Activated B cell treated with CpG ODN at 0.5 μM for 24 hours (primary cell): ENCODE data around the gene NUDT4. TPM values are rescaled to one million over a fixed set of nuclear protein-coding genes. Genes with fewer than 3 reads are reported as not detected.

ENCODE experiments used
- ATAC-seq: fragments of 200-7000 bp; cut with Tn5 transposase; one replicate; pipeline ENCODE4 v1.10.0; 2021; ENCODE audit warnings: low read depth, mild to moderate bottlenecking, moderate library complexity
- CTCF ChIA-PET: fragments of 350-600 bp; sonication (Branson Sonifier 250); formaldehyde crosslinking; loops from one replicate; lab custom pipeline; 2021; ENCODE audit warnings: antibody characterized with exemption; lab: Charles Lee
- POLR2A ChIA-PET: fragments of 350-600 bp; sonication (Branson Sonifier 250); formaldehyde crosslinking; loops from one replicate; lab custom pipeline; 2021; ENCODE audit warnings: antibody characterized with exemption; lab: Charles Lee
- DNase-seq: peaks from one replicate; pipeline ENCODE4 v3.0.0; 2022
- H3K27ac Mint-ChIP-seq: one replicate; pipeline ENCODE4 v1.8.0; 2020; ENCODE audit warnings: mixed read lengths
- H3K27me3 Mint-ChIP-seq: one replicate; pipeline ENCODE4 v1.8.0; 2021; ENCODE audit warnings: mixed read lengths
- H3K36me3 Mint-ChIP-seq: one replicate; pipeline ENCODE4 v1.8.0; 2021; ENCODE audit warnings: low read depth, mixed read lengths
- H3K4me1 Mint-ChIP-seq: one replicate; pipeline ENCODE4 v1.8.0; 2021; ENCODE audit warnings: mixed read lengths
- H3K4me3 Mint-ChIP-seq: one replicate; pipeline ENCODE4 v1.8.0; 2020; ENCODE audit warnings: mild to moderate bottlenecking, mixed read lengths
- H3K9me3 Mint-ChIP-seq: one replicate; pipeline ENCODE4 v1.8.0; 2020; ENCODE audit warnings: mixed read lengths
- intact Hi-C: fragments of 100-400 bp; cut with micrococcal nuclease; formaldehyde crosslinking; loops from one replicate; pipeline ENCODE4 v1.15.1; 2024
- total RNA-seq: library from RNA; stranded (reverse); gene quantifications from 2 replicates; pipeline ENCODE4 v1.2.3, GENCODE V29; 2022
- TF ChIP-seq, protein P1 (sequence below): fragments of 200-600 bp; IDR thresholded peaks from one replicate; pipeline ENCODE4 v1.8.0; 2022; ENCODE audit warnings: antibody characterized with exemption, mild to moderate bottlenecking

NUDT4 gene
- total RNA-seq, 1 donor from 2014 or later, result 47.3 TPM

- Mint-ChIP-seq H3K27ac (peak overlapping the region; percentile 30), H3K9me3 (no peaks in the 10 kb centered on the region), H3K27me3 (no peaks in the 10 kb centered on the region), H3K4me3 (no peak overlapping the region), H3K4me1 (peaks cover 6% of the 10 kb centered on the region), H3K36me3 (peaks cover 51% of the 10 kb centered on the region)
- ATAC-seq (no peak), DNase-seq (no peak)
- ChIA-PET CTCF (interaction anchor here (1.5 kb wide), 1 partner anchor 415 kb away, joined by 4 read pairs; no protein-coding TSS in a partner anchor), POLR2A (no interaction called here)
- intact Hi-C loops, result no loop called here
- TF ChIP-seq, protein P1, sequence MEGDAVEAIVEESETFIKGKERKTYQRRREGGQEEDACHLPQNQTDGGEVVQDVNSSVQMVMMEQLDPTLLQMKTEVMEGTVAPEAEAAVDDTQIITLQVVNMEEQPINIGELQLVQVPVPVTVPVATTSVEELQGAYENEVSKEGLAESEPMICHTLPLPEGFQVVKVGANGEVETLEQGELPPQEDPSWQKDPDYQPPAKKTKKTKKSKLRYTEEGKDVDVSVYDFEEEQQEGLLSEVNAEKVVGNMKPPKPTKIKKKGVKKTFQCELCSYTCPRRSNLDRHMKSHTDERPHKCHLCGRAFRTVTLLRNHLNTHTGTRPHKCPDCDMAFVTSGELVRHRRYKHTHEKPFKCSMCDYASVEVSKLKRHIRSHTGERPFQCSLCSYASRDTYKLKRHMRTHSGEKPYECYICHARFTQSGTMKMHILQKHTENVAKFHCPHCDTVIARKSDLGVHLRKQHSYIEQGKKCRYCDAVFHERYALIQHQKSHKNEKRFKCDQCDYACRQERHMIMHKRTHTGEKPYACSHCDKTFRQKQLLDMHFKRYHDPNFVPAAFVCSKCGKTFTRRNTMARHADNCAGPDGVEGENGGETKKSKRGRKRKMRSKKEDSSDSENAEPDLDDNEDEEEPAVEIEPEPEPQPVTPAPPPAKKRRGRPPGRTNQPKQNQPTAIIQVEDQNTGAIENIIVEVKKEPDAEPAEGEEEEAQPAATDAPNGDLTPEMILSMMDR, result no peak
Measured at GRCh38 chr12:93402333-93403311, 24.9 kb downstream of the NUDT4 start.

DNA sequence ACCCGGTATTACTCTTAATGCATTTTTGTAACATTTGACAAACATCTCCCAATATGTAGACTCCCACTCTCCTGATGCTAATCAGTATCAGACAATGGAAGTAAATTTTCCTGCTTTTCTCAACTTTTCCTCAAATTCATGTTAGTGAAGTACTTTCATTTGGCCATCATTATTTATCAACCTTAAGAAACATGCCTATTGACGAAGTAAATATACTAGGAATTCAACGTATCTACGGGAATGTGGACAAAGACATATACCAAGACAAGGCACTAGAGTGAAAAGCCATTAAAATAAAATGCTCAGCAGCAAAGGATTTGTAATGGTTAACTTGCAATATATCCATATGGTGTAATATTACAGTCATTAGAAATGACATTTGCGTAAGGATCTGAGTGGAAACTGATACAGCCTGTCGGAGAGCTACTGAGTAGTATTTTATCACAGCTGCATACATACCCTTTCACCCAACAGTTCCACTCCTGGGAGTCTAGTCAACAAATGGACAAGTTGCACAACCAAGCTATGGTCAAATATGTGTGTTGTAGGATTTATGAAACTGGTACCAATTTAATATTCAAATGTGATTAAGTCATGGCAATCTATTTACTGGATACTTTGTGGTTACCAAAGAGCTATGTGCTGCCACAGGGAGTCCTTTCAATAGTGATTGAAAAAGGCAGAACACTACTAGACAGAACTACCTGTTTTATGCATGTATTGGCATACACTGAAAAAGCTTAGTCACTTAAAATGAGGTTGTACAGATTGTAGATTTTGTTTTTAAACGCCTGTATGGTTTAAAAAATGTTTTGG, 26.5 kb downstream of the NUDT4 start:
- Mint-ChIP-seq H3K36me3 (peaks cover 54% of the 10 kb centered on the region), H3K27ac (peak overlapping the region; percentile 13)
- intact Hi-C loops, result loop anchor here (2.0 kb wide), 1 partner anchor 15 kb away; no protein-coding TSS in a partner anchor

DNA sequence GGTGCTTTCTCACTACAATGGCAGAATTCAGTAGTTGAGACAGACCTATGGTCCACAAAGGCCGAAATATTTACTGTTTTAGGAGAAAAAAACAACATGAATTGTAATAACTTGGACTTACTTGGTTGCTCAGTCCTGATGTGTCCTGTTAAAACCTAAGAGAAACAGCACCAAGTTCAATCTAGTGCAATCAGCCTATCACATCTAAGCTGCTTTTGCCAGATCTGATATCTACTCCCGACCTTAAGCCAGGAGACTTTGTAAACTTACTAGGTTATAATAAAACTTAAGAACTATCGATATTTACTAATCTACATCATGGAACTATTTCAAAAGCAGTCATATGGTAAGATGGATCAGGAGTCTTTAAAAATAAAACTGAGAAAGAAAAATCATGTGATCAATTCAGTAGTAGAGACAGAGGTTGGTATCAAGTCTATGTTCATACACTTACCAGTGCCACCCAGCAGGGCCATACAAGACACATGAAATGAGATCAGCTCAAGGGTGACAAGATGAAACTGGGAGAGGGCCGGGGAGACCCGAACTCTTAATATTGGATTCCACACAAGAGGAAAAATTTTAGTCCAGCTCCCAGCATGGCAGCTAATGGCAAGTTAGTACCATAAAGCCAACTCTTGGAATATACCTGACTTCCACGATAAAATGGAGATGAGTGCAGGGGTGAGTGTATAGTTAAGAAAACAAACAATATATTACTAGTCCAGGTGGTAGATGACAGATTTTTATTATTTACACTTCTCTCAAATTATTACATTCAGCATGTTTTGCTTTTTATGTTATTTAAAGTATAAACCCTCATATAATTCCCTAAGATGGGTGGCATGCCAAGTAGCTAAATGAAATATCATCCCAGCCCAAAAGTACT, 27.5 kb downstream of the NUDT4 start:
- intact Hi-C loops, result loop anchor here (2.0 kb wide), 1 partner anchor 14 kb away; no protein-coding TSS in a partner anchor
- ATAC-seq (no peak), DNase-seq (no peak)
- H3K4me3 Mint-ChIP-seq, result no peak overlapping the region
- H3K27me3 Mint-ChIP-seq, result no peaks in the 10 kb centered on the region
- no peaks in the 10 kb centered on the region for H3K4me1 Mint-ChIP-seq
- ChIA-PET CTCF (interaction anchor here (1.0 to 1.7 kb wide), 2 partner anchors 14 to 418 kb away, joined by 3 to 6 read pairs; no protein-coding TSS in a partner anchor), POLR2A (interaction anchor here (0.6 kb wide), 1 partner anchor 278 kb away, joined by 4 read pairs; no protein-coding TSS in a partner anchor)
- H3K36me3 Mint-ChIP-seq, result peaks cover 63% of the 10 kb centered on the region
- H3K9me3 Mint-ChIP-seq, result no peaks in the 10 kb centered on the region
- TF ChIP-seq, protein P1, result no peak
- H3K27ac Mint-ChIP-seq, result no peak overlapping the region

More for the DNA sequence above, 26.5 kb downstream of the NUDT4 start:
- Mint-ChIP-seq H3K27me3 (no peaks in the 10 kb centered on the region), H3K9me3 (no peaks in the 10 kb centered on the region), H3K4me1 (no peaks in the 10 kb centered on the region), H3K4me3 (no peak overlapping the region)
- TF ChIP-seq, protein P1, result no peak
- CTCF ChIA-PET, result interaction anchor here (1.5 to 1.7 kb wide), 2 partner anchors 15 to 417 kb away, joined by 4 to 6 read pairs; no protein-coding TSS in a partner anchor
- DNase-seq (no peak), ATAC-seq (no peak)
- POLR2A ChIA-PET, result no interaction called here

DNA sequence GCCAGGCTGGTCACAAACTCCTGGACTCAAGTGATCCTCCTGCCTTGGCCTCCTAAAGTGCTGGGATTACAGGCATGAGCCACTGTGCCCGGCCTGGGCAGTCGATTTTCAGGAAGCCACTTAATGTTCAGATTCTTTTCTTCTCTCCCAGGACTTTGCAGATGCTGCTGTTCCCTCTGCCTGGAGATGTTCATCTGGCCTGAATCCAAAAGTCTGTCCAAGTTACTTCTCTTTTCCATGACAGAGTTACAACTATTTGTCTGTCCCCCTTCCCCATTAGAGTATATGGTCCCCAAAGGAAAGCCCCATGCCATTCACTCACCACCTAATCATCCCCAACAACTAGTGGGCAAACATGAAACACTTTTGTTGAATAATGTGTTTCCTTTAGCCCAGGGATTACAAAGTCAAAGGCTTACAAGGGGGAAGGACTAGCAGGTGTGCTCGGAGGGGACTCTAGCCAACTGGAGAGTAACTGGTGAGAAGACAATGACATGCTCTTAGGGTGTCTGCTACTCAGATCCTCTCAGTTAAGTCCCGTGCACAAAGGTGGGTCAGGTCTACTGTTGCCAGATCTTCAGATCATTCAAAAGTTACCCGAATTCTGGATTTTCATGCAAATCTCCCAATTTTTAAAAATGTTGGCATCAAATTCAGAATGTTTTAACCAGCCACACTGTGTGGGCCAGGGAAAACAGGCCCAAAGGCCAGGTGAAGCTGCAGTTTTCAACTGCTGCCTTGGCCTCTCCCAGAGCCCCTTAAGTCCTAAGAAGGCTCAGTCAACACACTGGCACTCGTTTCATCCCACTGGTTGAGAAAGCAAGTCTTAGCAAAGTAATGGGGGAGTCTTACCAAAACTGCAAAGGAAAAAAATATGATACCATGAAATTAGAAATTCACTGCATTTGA, 29.6 kb downstream of the NUDT4 start:
- ChIA-PET CTCF (interaction anchor here (0.7 kb wide), 1 partner anchor 10 kb away, joined by 3 read pairs; no protein-coding TSS in a partner anchor), POLR2A (no interaction called here)
- DNase-seq, result no peak
- H3K27ac Mint-ChIP-seq, result peak overlapping the region; percentile 26
- intact Hi-C loops, result no loop called here
- H3K36me3 Mint-ChIP-seq, result peaks cover 76% of the 10 kb centered on the region
- H3K4me3 Mint-ChIP-seq, result no peak overlapping the region
- TF ChIP-seq, protein P1, result no peak
- no peaks in the 10 kb centered on the region for H3K9me3 Mint-ChIP-seq
- no peaks in the 10 kb centered on the region for H3K27me3 Mint-ChIP-seq
- ATAC-seq, result no peak
- peaks cover 6% of the 10 kb centered on the region for H3K4me1 Mint-ChIP-seq
